ENCODE results near the gene HDAC4. TPM values are rescaled to one million over a fixed set of nuclear protein-coding genes. Genes with fewer than 3 reads are reported as not detected.

Gene HDAC4
- total and polyA plus RNA-seq, 10 of the 15 experiments (the other 5 are each of a cell fraction or from before 2014, with no cell fraction given) = 0.22 to 15.7 (median 4.8) TPM

DNA sequence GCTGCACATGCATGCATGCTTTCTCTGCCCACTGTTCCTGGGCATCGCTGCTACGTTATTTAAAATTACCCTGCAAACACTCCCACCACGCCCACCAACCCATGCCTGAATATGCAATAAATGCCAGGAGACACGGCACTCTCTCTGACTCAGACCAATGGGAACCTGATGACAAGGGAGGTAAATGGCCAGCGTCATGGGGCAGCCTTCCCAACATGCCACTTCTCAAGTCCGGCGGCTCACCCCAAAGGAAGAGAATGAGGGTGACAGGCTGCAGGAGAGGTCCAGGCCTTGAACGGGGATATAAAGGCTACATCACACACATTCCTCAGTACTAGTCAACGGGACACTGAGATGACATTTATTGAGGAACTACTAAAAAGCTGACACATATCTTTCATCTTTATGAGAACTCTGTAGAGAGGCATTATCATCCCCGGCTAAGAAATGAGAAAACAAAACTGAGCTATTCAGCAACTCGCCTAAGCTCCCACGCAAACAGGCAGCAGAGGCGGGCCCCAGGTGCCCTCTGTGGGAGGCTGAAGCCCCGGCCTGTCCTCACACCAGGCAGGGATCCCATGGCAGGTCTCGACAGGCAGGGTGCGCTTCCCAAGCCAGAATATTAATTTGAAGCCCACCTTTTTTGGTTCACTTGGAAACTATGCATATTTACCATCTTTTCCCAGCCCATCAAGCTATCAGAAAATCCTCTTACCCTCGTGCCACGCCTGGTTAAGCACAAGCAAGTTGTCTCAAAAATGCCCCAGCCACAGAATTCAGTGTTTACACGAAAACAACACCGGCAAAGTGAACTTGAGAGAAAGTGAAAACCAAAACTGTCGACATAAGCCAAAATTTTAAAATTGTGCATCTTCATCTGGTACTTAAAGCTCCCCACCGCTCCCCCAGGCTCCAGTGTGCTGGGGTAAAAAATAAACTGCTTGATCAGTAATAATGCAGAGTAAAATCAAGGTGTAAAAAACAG is 166.3 kb downstream of the HDAC4 start (continued):
- TF ChIP-seq, protein P1, sequence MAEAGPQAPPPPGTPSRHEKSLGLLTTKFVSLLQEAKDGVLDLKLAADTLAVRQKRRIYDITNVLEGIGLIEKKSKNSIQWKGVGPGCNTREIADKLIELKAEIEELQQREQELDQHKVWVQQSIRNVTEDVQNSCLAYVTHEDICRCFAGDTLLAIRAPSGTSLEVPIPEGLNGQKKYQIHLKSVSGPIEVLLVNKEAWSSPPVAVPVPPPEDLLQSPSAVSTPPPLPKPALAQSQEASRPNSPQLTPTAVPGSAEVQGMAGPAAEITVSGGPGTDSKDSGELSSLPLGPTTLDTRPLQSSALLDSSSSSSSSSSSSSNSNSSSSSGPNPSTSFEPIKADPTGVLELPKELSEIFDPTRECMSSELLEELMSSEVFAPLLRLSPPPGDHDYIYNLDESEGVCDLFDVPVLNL (IDR thresholded peaks at IDR 0.05; ENCODE audit: low read depth, low read length) = no peak
- TF ChIP-seq, protein P2, sequence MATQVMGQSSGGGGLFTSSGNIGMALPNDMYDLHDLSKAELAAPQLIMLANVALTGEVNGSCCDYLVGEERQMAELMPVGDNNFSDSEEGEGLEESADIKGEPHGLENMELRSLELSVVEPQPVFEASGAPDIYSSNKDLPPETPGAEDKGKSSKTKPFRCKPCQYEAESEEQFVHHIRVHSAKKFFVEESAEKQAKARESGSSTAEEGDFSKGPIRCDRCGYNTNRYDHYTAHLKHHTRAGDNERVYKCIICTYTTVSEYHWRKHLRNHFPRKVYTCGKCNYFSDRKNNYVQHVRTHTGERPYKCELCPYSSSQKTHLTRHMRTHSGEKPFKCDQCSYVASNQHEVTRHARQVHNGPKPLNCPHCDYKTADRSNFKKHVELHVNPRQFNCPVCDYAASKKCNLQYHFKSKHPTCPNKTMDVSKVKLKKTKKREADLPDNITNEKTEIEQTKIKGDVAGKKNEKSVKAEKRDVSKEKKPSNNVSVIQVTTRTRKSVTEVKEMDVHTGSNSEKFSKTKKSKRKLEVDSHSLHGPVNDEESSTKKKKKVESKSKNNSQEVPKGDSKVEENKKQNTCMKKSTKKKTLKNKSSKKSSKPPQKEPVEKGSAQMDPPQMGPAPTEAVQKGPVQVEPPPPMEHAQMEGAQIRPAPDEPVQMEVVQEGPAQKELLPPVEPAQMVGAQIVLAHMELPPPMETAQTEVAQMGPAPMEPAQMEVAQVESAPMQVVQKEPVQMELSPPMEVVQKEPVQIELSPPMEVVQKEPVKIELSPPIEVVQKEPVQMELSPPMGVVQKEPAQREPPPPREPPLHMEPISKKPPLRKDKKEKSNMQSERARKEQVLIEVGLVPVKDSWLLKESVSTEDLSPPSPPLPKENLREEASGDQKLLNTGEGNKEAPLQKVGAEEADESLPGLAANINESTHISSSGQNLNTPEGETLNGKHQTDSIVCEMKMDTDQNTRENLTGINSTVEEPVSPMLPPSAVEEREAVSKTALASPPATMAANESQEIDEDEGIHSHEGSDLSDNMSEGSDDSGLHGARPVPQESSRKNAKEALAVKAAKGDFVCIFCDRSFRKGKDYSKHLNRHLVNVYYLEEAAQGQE (IDR thresholded peaks at IDR 0.05; ENCODE audit: low read depth, low read length) = no peak
- TF ChIP-seq BACH1 (IDR thresholded peaks at IDR 0.05; ENCODE audit: borderline replicate concordance) (no peak), RCOR1 (conservative IDR thresholded peaks at IDR 0.05; ENCODE audit: low read depth, low read length) (no peak), ETV6 (conservative IDR thresholded peaks at IDR 0.05 in 1 of 2, IDR thresholded peaks at IDR 0.05 in 1 of 2; ENCODE audit: borderline replicate concordance in 1 of 2, low read depth in 1 of 2) (no peak), MEF2B (IDR thresholded peaks at IDR 0.05; ENCODE audit: partially characterized antibody, poor library complexity, severe bottlenecking) (peak; percentile 25), GATAD2B (conservative IDR thresholded peaks at IDR 0.05; ENCODE audit: low read depth) (no peak), NFYB (IDR thresholded peaks at IDR 0.05; ENCODE audit: insufficient read depth, low read depth, low read length) (no peak)
- TF ChIP-seq, protein P3, sequence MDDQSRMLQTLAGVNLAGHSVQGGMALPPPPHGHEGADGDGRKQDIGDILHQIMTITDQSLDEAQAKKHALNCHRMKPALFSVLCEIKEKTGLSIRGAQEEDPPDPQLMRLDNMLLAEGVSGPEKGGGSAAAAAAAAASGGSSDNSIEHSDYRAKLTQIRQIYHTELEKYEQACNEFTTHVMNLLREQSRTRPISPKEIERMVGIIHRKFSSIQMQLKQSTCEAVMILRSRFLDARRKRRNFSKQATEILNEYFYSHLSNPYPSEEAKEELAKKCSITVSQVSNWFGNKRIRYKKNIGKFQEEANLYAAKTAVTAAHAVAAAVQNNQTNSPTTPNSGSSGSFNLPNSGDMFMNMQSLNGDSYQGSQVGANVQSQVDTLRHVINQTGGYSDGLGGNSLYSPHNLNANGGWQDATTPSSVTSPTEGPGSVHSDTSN (IDR thresholded peaks at IDR 0.05; ENCODE audit: insufficient replicate concordance, low read depth, low read length) = no peak

All from GM12878 (cell line).